GM19328 (cell line): ENCODE measurements around the gene OR4D2.
"Not testable (repeated sequence)": the region's sequence is repeated elsewhere in the genome, so short reads cannot be mapped to it uniquely, and the experiment has no call there.

Experiments
- ATAC-seq: cut with Tn5 transposase; IDR thresholded peaks from one replicate; pipeline ENCODE4 v1.9.1; 2021; ENCODE audit warnings: mild to moderate bottlenecking, moderate library complexity; ENCODE audit not compliant: unreplicated experiment

Gene OR4D2

GRCh38 chr17:58166682-58167081 lies at the start of gene OR4D2:
TSS of gene OR4D2 (plus strand) at chr17:58166982. CDS start at chr17:58169656, 2,674 bp downstream.
- no peak for ATAC-seq

- ATAC-seq: no peak
These were observed 49.4 kb upstream of the OR4D2 start for GRCh38 chr17:58117382-58117781.

GRCh38 chr17:58119491-58119890 lies 47.3 kb upstream of the OR4D2 start:
- ATAC-seq: no peak

GRCh38 chr17:58120195-58120822 lies 46.5 kb upstream of the OR4D2 start:
- no peak for ATAC-seq

GRCh38 chr17:58121925-58122324 lies 44.9 kb upstream of the OR4D2 start:
- ATAC-seq: no peak

- no peak for ATAC-seq
These were observed 38.9 kb upstream of the OR4D2 start for GRCh38 chr17:58127846-58128245.

- not testable (repeated sequence) for ATAC-seq
These were observed 34.1 kb upstream of the OR4D2 start for GRCh38 chr17:58132697-58133096.

GRCh38 chr17:58136669-58137279 lies 30.0 kb upstream of the OR4D2 start:
- ATAC-seq: no peak

GRCh38 chr17:58141505-58141904 lies 25.3 kb upstream of the OR4D2 start:
- ATAC-seq: no peak

- not testable (repeated sequence) for ATAC-seq
These were observed 23.4 kb upstream of the OR4D2 start for GRCh38 chr17:58143335-58143734.

- ATAC-seq: no peak
These were observed 22.0 kb upstream of the OR4D2 start for GRCh38 chr17:58144801-58145200.

GRCh38 chr17:58147930-58148434 lies 18.8 kb upstream of the OR4D2 start, which contains the start of gene OR4D1:
TSS of gene OR4D1 (plus strand) at chr17:58148384. CDS start at chr17:58155154, 6,770 bp downstream.
- no peak for ATAC-seq

- ATAC-seq: no peak
These were observed 18.2 kb upstream of the OR4D2 start for GRCh38 chr17:58148609-58149008.

GRCh38 chr17:58150394-58150793 lies 16.4 kb upstream of the OR4D2 start:
- no peak for ATAC-seq

GRCh38 chr17:58153046-58153445 lies 13.7 kb upstream of the OR4D2 start:
- ATAC-seq: no peak

- ATAC-seq: no peak
These were observed 13.1 kb upstream of the OR4D2 start for GRCh38 chr17:58153671-58154070.

- ATAC-seq: no peak
These were observed 9.7 kb upstream of the OR4D2 start for GRCh38 chr17:58156839-58157803.

- ATAC-seq: no peak
These were observed 8.6 kb upstream of the OR4D2 start for GRCh38 chr17:58158181-58158580.

- no peak for ATAC-seq
These were observed 5.2 kb upstream of the OR4D2 start for GRCh38 chr17:58161566-58161965.

GRCh38 chr17:58165981-58166380 lies 801 bp upstream of the OR4D2 start:
- ATAC-seq: no peak

GRCh38 chr17:58170622-58171021 lies 3.8 kb downstream of the OR4D2 start:
- no peak for ATAC-seq
